ENCODE data around the gene RASL10A.
A peak's percentile ranks its signal among the peaks of the same experiment; 100 is the strongest.

Gene RASL10A

GRCh38 chr22:29270475-29271271 is 44.8 kb downstream of the RASL10A start:
- TF ChIP-seq CTCF (IDR thresholded peaks at IDR 0.05; ENCODE audit: extremely low read depth, missing control alignments): no peak
- no peak for DNase-seq (ENCODE audit: low spot score)

- DNase-seq (ENCODE audit: low spot score): no peak
- TF ChIP-seq CTCF (IDR thresholded peaks at IDR 0.05; ENCODE audit: extremely low read depth, missing control alignments): no peak
These were observed 45.6 kb downstream of the RASL10A start for GRCh38 chr22:29269731-29270474.

- DNase-seq (ENCODE audit: low spot score): no peak
- TF ChIP-seq CTCF (IDR thresholded peaks at IDR 0.05; ENCODE audit: extremely low read depth, missing control alignments): no peak
These were observed 46.3 kb downstream of the RASL10A start for GRCh38 chr22:29269230-29269604.

- TF ChIP-seq CTCF (IDR thresholded peaks at IDR 0.05; ENCODE audit: extremely low read depth, missing control alignments): no peak
- peak; percentile 55 for DNase-seq (ENCODE audit: low spot score)
These were observed 46.8 kb downstream of the RASL10A start for GRCh38 chr22:29268511-29269229.

- TF ChIP-seq CTCF (IDR thresholded peaks at IDR 0.05; ENCODE audit: extremely low read depth, missing control alignments): no peak
- peak; percentile 98 for DNase-seq (ENCODE audit: low spot score)
These were observed 47.5 kb downstream of the RASL10A start, which contains the start of the genes EWSR1 and RHBDD3 for GRCh38 chr22:29267858-29268510. Gene EWSR1 (plus strand): TSS chr22:29268268. CDS start chr22:29268337, 69 bp downstream. Gene RHBDD3 (minus strand): TSS chr22:29267981. CDS start chr22:29265626, 2,355 bp downstream.

- TF ChIP-seq CTCF (IDR thresholded peaks at IDR 0.05; ENCODE audit: extremely low read depth, missing control alignments): no peak
- DNase-seq (ENCODE audit: low spot score): no peak
These were observed 48.0 kb downstream of the RASL10A start for GRCh38 chr22:29267462-29267857.

Data from GM20000 (cell line).